SU-DHL-6 (cell line): ENCODE data around the gene ALG6.

ENCODE experiments used
- H2AFZ ChIP-seq: fragments of 200-600 bp; sonication (generic); 2 replicates; pipeline ENCODE4 v1.6.1; 2014; ENCODE audit warnings: low read depth, mild to moderate bottlenecking, moderate library complexity, mixed read lengths, antibody characterized with exemption, low read length; ENCODE audit not compliant: severe bottlenecking
- H3F3A ChIP-seq: fragments of 200-600 bp; shearing (Covaris generic); 2 replicates; pipeline ENCODE4 v1.6.0; 2016; ENCODE audit warnings: antibody characterized with exemption, mild to moderate bottlenecking; ENCODE audit not compliant: insufficient read depth
- H3K27ac ChIP-seq: fragments of 200-600 bp; sonication (generic); 2 replicates; pipeline ENCODE4 v1.5.1; 2016; ENCODE audit warnings: low read depth, mild to moderate bottlenecking, low read length, moderate library complexity, mixed read lengths
- H3K27me3 ChIP-seq: fragments of 200-600 bp; sonication (generic), shearing (Covaris generic); 2 replicates; pipeline ENCODE4 v1.6.0; 2014; ENCODE audit warnings: mild to moderate bottlenecking, low read length
- H3K36me3 ChIP-seq: fragments of 200-600 bp; sonication (generic); 2 replicates; pipeline ENCODE4 v1.6.1; 2014; ENCODE audit warnings: mild to moderate bottlenecking, low read length, mixed read lengths
- H3K4me2 ChIP-seq: fragments of 300-600, 200-600 bp; shearing (Covaris generic), sonication (generic); 2 replicates; pipeline ENCODE4 v1.6.0; 2014; ENCODE audit warnings: low read length, low read depth, mild to moderate bottlenecking; ENCODE audit not compliant: poor library complexity, severe bottlenecking
- H3K4me3 ChIP-seq: fragments of 200-600 bp; sonication (generic); 2 replicates; pipeline ENCODE4 v1.5.1; 2014; ENCODE audit warnings: antibody characterized with exemption, low read length, mild to moderate bottlenecking, mixed read lengths; ENCODE audit not compliant: insufficient read depth, poor library complexity, severe bottlenecking
- H3K79me2 ChIP-seq: fragments of 200-600 bp; sonication (generic); 2 replicates; pipeline ENCODE4 v1.6.1; 2014; ENCODE audit warnings: mild to moderate bottlenecking, low read length, moderate library complexity; ENCODE audit not compliant: insufficient read depth
- H3K9ac ChIP-seq: fragments of 200-600 bp; sonication (generic); 2 replicates; pipeline ENCODE4 v1.7.0; 2014; ENCODE audit warnings: mild to moderate bottlenecking, low read length
- H3K9me2 ChIP-seq: fragments of 200-600 bp; sonication (generic); replicated peaks from 2 replicates; pipeline ENCODE4 v1.6.1; 2014; ENCODE audit warnings: low read length; ENCODE audit not compliant: insufficient read depth
- H3K9me3 ChIP-seq: fragments of 200-600 bp; sonication (generic); 2 replicates; pipeline ENCODE4 v1.6.1; 2014; ENCODE audit warnings: low read length, mixed read lengths; ENCODE audit not compliant: insufficient read depth
- H4K20me1 ChIP-seq: fragments of 200-600 bp; sonication (generic); 2 replicates; pipeline ENCODE4 v1.6.1; 2014; ENCODE audit warnings: low read depth, mild to moderate bottlenecking, antibody characterized with exemption, low read length, moderate library complexity, mixed read lengths
- CTCF ChIP-seq: fragments of 200-600 bp; sonication (generic); IDR thresholded peaks from one replicate; pipeline ENCODE4 v1.5.1; 2017; ENCODE audit warnings: antibody characterized with exemption, mild to moderate bottlenecking, low read length, moderate library complexity; ENCODE audit not compliant: insufficient read depth, poor library complexity, severe bottlenecking
- EZH2phosphoT487 ChIP-seq: fragments of 200-600 bp; sonication (generic), shearing (Covaris generic); conservative IDR thresholded peaks from 2 replicates; pipeline ENCODE4 v1.6.1; 2018; ENCODE audit warnings: mild to moderate bottlenecking, antibody characterized with exemption, low read length, moderate library complexity, mixed read lengths

The ALG6 gene

GRCh38 chr1:63362073-63362472 is 5.4 kb upstream of the ALG6 start:
- Histone ChIP-seq H3K36me3 (no peaks in the 10 kb centered on the region), H3K9me2 (no peaks in the 10 kb centered on the region), H3K27me3 (no peaks in the 10 kb centered on the region), H3K4me2 (no peak overlapping the region), H3K79me2 (no peaks in the 10 kb centered on the region), H4K20me1 (no peaks in the 10 kb centered on the region), H3K9me3 (no peaks in the 10 kb centered on the region), H3K27ac (no peak overlapping the region), H3F3A (no peaks in the 10 kb centered on the region), H3K9ac (no peak overlapping the region), H3K4me3 (no peak overlapping the region), H2AFZ (no peak overlapping the region)
- no peak for TF ChIP-seq CTCF
- TF ChIP-seq EZH2phosphoT487, result no peak

GRCh38 chr1:63362578-63362977 is 4.8 kb upstream of the ALG6 start:
- H3K27ac ChIP-seq, result no peak overlapping the region
- TF ChIP-seq CTCF (peak; percentile 10), EZH2phosphoT487 (no peak)

GRCh38 chr1:63363014-63363413 is 4.4 kb upstream of the ALG6 start:
- Histone ChIP-seq H3F3A (no peaks in the 10 kb centered on the region), H3K9me3 (no peaks in the 10 kb centered on the region), H3K4me3 (no peak overlapping the region), H3K79me2 (peaks cover 2% of the 10 kb centered on the region), H3K27me3 (no peaks in the 10 kb centered on the region), H3K36me3 (no peaks in the 10 kb centered on the region), H2AFZ (no peak overlapping the region), H4K20me1 (no peaks in the 10 kb centered on the region), H3K9ac (no peak overlapping the region), H3K27ac (no peak overlapping the region), H3K4me2 (no peak overlapping the region), H3K9me2 (no peaks in the 10 kb centered on the region)
- TF ChIP-seq EZH2phosphoT487 (no peak), CTCF (no peak)

More at GRCh38 chr1:63362578-63362977, 4.8 kb upstream of the ALG6 start:
- Histone ChIP-seq H2AFZ (no peak overlapping the region), H3K4me3 (no peak overlapping the region), H3K79me2 (no peaks in the 10 kb centered on the region), H3K36me3 (no peaks in the 10 kb centered on the region), H3F3A (no peaks in the 10 kb centered on the region), H3K4me2 (no peak overlapping the region), H3K27me3 (no peaks in the 10 kb centered on the region), H3K9me2 (no peaks in the 10 kb centered on the region), H3K9ac (no peak overlapping the region), H3K9me3 (no peaks in the 10 kb centered on the region), H4K20me1 (no peaks in the 10 kb centered on the region)
